Right ventricle myocardium superior (tissue), 1 donor: Measurements from ENCODE around the gene DCN. TPM values are rescaled to one million over a fixed set of nuclear protein-coding genes. Genes with fewer than 3 reads are reported as not detected.
"Not testable (repeated sequence)": the region's sequence is repeated elsewhere in the genome, so short reads cannot be mapped to it uniquely, and the experiment has no call there.

Experiments used
- ATAC-seq: fragments of 200-7000 bp; cut with Tn5 transposase; one replicate; pipeline ENCODE4 v1.9.1; 2020; ENCODE audit warnings: mild to moderate bottlenecking; ENCODE audit not compliant: poor library complexity
- DNase-seq: peaks from one replicate; pipeline ENCODE4 v3.0.0-alpha.2; 2020
- intact Hi-C: fragments of 100-400 bp; cut with DNase I; formaldehyde crosslinking; loops from one replicate; pipeline ENCODE4 v1.11.2; 2022
- long read RNA-seq: library from polyadenylated mRNA; unstranded; transcript quantifications from one replicate; pipeline ENCODE4 v2.0.0, GENCODE V29; 2021
- total RNA-seq: library from RNA; stranded (reverse); fragmentation: NEBNext Ultra II Directional; extraction: Animal tissue kit (Norgen Biotek cat#: 25700); gene quantifications from one replicate; pipeline ENCODE4 v1.2.1, GENCODE V29; 2021
- donor health status: DM: no; HTN: yes; CAD: no; lungs with severe emphysema.

The DCN gene
- total RNA-seq = 800 TPM
- long read RNA-seq, full-length matches to known transcripts = 820 of 881 reads
- long read RNA-seq, partial matches to known transcripts = 46 of 881 reads
- long read RNA-seq, other reads (novel, unspliced or antisense) = 15 of 881 reads

GRCh38 chr12:91182636-91183455 is at the start of gene DCN:
DCN (minus strand) TSS chr12:91182817; CDS start chr12:91178552, 4,265 bp downstream.
- no peak for DNase-seq
- intact Hi-C loops = no loop called here
- peak; percentile 30 for ATAC-seq

- ATAC-seq (no peak), DNase-seq (no peak)
- intact Hi-C loops = no loop called here
Measured at GRCh38 chr12:91230841-91231240, 48.2 kb upstream of the DCN start.

DNA sequence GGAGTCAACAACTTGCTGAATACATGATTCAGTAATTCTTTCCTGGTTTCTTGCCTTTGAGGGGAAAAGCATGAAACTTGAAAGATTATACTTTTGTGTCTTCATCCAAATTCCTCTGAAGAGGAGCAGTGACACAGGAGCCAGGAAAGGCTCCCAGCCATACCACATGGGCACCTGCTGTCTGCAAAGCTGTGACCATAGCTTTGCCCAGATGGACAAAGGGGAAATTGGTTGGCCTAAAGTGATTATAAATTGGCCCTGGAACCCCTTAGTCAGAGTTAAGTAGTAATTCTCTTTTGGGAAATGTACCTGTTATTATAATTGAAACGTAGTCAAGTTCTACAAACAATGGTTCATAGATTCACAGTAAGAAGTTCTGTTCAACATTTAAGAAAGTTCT is 44.3 kb upstream of the DCN start:
- intact Hi-C loops = no loop called here
- DNase-seq (no peak), ATAC-seq (no peak)

GRCh38 chr12:91225316-91225715 is 42.7 kb upstream of the DCN start:
- DNase-seq = no peak
- peak; percentile 84 for ATAC-seq
- intact Hi-C loops = no loop called here

DNA sequence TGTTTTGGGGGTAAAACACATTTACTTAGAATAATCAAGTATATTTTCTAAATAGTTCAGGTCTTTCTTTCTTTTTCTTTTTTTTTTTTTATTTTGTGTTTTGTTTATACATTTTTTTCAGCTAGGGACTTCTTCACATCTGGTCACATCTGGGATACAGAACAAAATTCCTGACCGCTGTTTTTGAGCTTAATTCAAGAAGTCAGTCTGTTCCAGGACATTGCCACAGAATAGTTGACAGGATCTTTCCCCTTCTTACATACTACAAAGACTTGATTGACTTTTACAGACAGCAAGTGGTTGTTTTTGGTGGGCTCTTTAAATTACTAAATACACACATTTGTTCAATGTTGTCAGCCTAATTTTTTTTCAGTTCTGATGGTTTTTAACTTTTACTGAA is 41.8 kb upstream of the DCN start:
- intact Hi-C loops = no loop called here
- peak; percentile 79 for ATAC-seq
- no peak for DNase-seq

- no peak for DNase-seq
- intact Hi-C loops = no loop called here
- no peak for ATAC-seq
Measured at GRCh38 chr12:91222746-91223145, 40.1 kb upstream of the DCN start.

GRCh38 chr12:91219919-91220318 is 37.3 kb upstream of the DCN start:
- ATAC-seq (no peak), DNase-seq (no peak)
- intact Hi-C loops = no loop called here

DNA sequence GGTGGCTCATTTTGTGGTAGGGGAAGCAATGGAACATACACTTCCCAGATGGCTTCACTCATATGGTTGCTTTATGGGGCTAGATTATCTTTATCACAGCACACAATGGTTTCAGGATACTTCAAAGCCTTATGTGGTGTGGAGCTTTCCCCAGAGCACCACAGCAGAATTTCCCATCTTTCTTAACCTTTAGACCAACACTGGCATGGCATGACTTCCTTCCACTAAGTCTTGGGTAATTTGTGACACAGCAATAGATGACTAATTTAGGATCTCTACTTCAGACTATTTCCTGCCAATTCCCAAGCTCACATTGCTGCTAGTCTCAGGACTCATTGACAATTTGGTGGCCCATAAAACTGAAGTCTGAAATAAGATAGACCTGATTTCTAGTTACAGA is 36.9 kb upstream of the DCN start:
- ATAC-seq (no peak), DNase-seq (no peak)
- intact Hi-C loops = no loop called here

DNA sequence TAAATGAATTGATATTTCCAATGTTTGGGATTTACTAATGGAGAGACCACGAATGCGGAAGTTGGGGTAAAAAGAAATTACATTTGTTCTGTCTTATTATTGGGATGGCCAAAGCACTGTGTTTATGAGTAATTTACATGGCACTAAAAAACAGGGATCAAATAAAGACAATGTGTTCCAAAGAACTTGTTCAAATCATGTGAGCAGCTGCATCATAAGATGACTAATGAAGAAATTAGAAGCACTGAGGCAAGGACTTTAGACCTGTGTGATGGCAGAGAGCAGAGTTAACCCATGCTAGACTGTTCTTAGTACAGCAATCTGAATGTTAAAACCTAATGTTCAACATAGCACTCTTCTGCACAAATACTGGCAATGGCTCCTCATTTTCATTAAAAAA is 34.3 kb upstream of the DCN start:
- ATAC-seq (peak; percentile 14), DNase-seq (no peak)
- intact Hi-C loops = no loop called here

DNA sequence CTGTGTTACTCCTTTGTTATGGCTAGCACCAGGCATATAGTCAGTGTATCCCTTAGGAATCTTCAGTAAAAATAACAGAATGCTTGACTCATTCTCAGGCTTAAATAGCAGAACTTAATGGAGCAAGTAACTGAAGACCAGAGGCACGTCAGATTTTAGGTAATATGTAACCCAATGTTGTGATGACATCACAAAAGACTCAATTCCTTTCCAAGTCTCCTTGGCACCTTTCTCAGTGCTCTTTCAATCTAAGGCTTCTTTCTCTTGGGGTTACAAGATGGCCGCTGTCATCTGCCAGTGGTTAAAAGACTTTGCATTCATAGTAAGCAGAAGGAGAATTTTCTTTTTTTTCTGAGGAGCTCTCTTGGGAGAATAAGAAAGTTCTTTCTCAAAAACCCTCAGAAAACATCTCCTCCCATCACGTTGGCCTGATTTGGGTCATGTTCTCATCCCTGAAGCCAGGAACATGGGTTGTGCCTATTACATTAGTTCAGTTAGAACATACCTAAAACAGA is 33.4 kb upstream of the DCN start:
- peak; percentile 87 for ATAC-seq
- DNase-seq = no peak
- intact Hi-C loops = no loop called here

GRCh38 chr12:91211866-91212265 is 29.2 kb upstream of the DCN start:
- intact Hi-C loops = no loop called here
- ATAC-seq = peak; percentile 40
- no peak for DNase-seq

GRCh38 chr12:91210618-91211017 is 28.0 kb upstream of the DCN start:
- intact Hi-C loops = no loop called here
- ATAC-seq (peak; percentile 36), DNase-seq (no peak)

DNA sequence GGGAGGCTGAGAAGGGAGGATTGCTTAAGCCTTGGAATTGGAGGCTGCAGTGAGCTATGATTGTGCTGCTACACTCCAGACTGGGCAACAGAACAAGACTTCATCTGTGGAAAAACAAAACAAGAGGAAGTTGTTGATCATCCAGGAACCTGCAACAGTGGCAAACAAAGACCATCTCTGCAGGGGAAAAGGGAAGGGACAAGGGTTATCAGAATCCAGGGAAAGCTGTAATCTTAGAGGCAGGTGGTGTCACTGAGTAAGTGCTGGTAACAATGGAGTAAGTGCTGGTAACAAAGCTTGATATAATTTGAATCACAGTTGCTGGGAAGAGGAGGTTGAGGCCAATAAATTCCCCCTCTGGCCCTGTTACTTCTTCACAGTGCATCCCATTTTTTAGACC is 27.5 kb upstream of the DCN start:
- ATAC-seq = no peak
- intact Hi-C loops = no loop called here
- DNase-seq = no peak

DNA sequence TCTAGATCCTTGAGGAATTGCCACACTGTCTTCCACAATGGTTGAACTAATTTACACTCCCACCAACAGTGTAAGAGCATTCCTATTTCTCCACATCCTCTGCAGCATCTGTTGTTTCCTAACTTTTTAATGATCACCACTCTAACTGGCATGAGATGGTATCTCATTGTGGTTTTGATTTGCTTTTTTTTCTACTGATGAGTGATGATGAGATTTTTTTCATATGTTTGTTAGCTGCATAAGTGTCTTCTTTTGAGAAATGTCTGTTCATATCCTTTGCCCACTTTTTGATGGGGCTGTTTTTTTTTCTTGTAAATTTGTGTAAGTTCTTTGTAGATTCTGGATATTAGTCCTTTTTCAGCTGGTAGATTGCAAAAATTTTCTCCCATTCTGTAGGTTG is 24.7 kb upstream of the DCN start:
- DNase-seq, intact Hi-C loops, ATAC-seq: not testable (repeated sequence)

GRCh38 chr12:91205811-91206210 is 23.2 kb upstream of the DCN start:
- DNase-seq (no peak), ATAC-seq (no peak)
- intact Hi-C loops = no loop called here

DNA sequence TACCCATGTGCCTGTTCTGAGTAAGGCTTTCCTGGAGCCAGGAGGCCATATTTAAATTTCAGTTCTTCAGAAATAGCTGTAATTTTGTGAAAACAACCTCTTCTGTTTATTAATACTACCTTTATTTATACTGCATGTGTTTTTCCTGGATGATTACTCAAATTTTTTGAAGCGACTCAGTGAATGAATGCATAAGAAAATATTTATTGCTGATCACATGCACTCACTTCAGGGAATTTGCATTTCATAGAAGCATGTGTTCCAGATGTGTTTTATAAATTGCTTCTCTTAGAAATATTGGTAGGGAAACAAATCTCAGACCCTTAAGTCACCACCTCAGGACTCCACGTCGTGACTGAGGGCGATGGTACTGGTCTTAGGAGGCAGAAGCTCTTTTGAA is 21.8 kb upstream of the DCN start:
- ATAC-seq = no peak
- intact Hi-C loops = no loop called here
- DNase-seq = no peak

DNA sequence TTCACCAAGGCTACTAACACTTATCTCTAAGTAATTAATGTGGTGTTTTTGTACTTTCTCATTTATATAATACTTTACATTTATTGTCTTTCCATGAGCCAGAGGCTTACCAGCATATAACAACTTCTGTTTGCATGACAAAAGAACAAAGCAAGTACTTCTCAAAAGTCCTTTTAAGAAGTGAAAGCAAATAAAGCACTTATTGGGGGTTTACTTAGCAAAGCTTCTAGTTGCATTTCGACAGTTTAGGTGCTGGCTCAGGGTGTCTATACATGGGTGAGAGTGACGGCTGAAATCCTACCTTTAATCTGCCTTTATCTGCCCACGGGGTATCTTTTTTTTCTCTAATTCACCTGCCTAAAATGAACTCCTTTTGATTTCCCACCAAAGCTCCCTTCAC is 21.0 kb upstream of the DCN start:
- no peak for DNase-seq
- intact Hi-C loops = no loop called here
- ATAC-seq = no peak

GRCh38 chr12:91202390-91202789 is 19.8 kb upstream of the DCN start:
- no peak for ATAC-seq
- intact Hi-C loops = no loop called here
- DNase-seq = no peak

GRCh38 chr12:91196436-91196835 is 13.8 kb upstream of the DCN start:
- ATAC-seq = no peak
- DNase-seq = no peak
- intact Hi-C loops = no loop called here

- DNase-seq (no peak), ATAC-seq (no peak)
- intact Hi-C loops = no loop called here
Measured at GRCh38 chr12:91194500-91194899, 11.9 kb upstream of the DCN start.
